ENCODE data around the gene KCNG3. TPM values are rescaled to one million over a fixed set of nuclear protein-coding genes. Genes with fewer than 3 reads are reported as not detected.

The KCNG3 gene
- total RNA-seq, 1 experiment from 2014 or later: 1.3 TPM

- Histone ChIP-seq H3K4me3 (no peak overlapping the region), H3K79me2 (ENCODE audit: low read depth) (no peaks in the 10 kb centered on the region), H3K4me2 (no peak overlapping the region), H3K4me1 (replicated peaks; ENCODE audit: insufficient read depth) (no peaks in the 10 kb centered on the region; the same call in 1 of the 2 replicates), H4K20me1 (ENCODE audit: insufficient read depth) (no peaks in the 10 kb centered on the region), H3K9me2 (ENCODE audit: insufficient read depth) (no peaks in the 10 kb centered on the region), H3K27ac (no peak overlapping the region), H3K27me3 (ENCODE audit: insufficient read depth, low read depth) (no peaks in the 10 kb centered on the region), H3K36me3 (ENCODE audit: low read depth) (no peaks in the 10 kb centered on the region), H3K9me3 (ENCODE audit: insufficient read depth, low read depth) (no peaks in the 10 kb centered on the region), H2AFZ (no peak overlapping the region), H3F3A (ENCODE audit: insufficient read depth, low read depth) (no peaks in the 10 kb centered on the region)
- BruUV-seq (replicated peaks): no TSS peak
- ChIA-PET CTCF (interaction anchor here (0.7 kb wide), 1 partner anchor 136 kb away, joined by 6 read pairs; no protein-coding TSS in a partner anchor), POLR2A (ENCODE audit: unreplicated experiment) (no interaction called here)
- intact Hi-C loops (cut with micrococcal nuclease; ENCODE audit: unreplicated experiment): no loop called here
- no peak for DNase-seq
- no peak for TF ChIP-seq EZH2 (IDR thresholded peaks at IDR 0.05; ENCODE audit: low read depth)
- TF ChIP-seq CTCF (conservative IDR thresholded peaks at IDR 0.05): no peak
These were observed 38.6 kb upstream of the KCNG3 start for GRCh38 chr2:42532397-42532796.

- DNase-seq: no peak
- CTCF ChIA-PET: no interaction called here
- POLR2A ChIA-PET (ENCODE audit: unreplicated experiment): no interaction called here
- no peaks in the 10 kb centered on the region for H3K36me3 ChIP-seq (ENCODE audit: low read depth)
- no peak overlapping the region for H3K4me3 ChIP-seq
- H2AFZ ChIP-seq: no peak overlapping the region
- H3K9me3 ChIP-seq (ENCODE audit: insufficient read depth, low read depth): no peaks in the 10 kb centered on the region
- no peaks in the 10 kb centered on the region for H3K4me1 ChIP-seq (replicated peaks; ENCODE audit: insufficient read depth)
- no peak overlapping the region for H3K27ac ChIP-seq
- H4K20me1 ChIP-seq (ENCODE audit: insufficient read depth): no peaks in the 10 kb centered on the region
- intact Hi-C loops (cut with micrococcal nuclease; ENCODE audit: unreplicated experiment): no loop called here
- no peaks in the 10 kb centered on the region for H3K27me3 ChIP-seq (ENCODE audit: insufficient read depth, low read depth)
- no peak overlapping the region for H3K4me2 ChIP-seq
- no peaks in the 10 kb centered on the region for H3K79me2 ChIP-seq (ENCODE audit: low read depth)
- H3K9me2 ChIP-seq (ENCODE audit: insufficient read depth): no peaks in the 10 kb centered on the region
- H3F3A ChIP-seq (ENCODE audit: insufficient read depth, low read depth): no peaks in the 10 kb centered on the region
- TF ChIP-seq EZH2 (IDR thresholded peaks at IDR 0.05; ENCODE audit: low read depth) (no peak), CTCF (conservative IDR thresholded peaks at IDR 0.05) (no peak)
- no TSS peak for BruUV-seq (replicated peaks)
These were observed 29.6 kb upstream of the KCNG3 start for GRCh38 chr2:42523341-42523740.

- POLR2A ChIA-PET (ENCODE audit: unreplicated experiment): no interaction called here
- BruUV-seq (replicated peaks): no TSS peak
These were observed 28.3 kb upstream of the KCNG3 start for GRCh38 chr2:42522035-42522434.

More at GRCh38 chr2:42522035-42522434, 28.3 kb upstream of the KCNG3 start:
- H3K27ac ChIP-seq: no peak overlapping the region
- TF ChIP-seq CTCF (conservative IDR thresholded peaks at IDR 0.05) (no peak), EZH2 (IDR thresholded peaks at IDR 0.05; ENCODE audit: low read depth) (no peak)
- no peaks in the 10 kb centered on the region for H3K36me3 ChIP-seq (ENCODE audit: low read depth)
- no peaks in the 10 kb centered on the region for H3K9me2 ChIP-seq (ENCODE audit: insufficient read depth)
- no peaks in the 10 kb centered on the region for H3K9me3 ChIP-seq (ENCODE audit: insufficient read depth, low read depth)
- no peaks in the 10 kb centered on the region for H3K27me3 ChIP-seq (ENCODE audit: insufficient read depth, low read depth)
- H3K4me1 ChIP-seq (replicated peaks; ENCODE audit: insufficient read depth): no peaks in the 10 kb centered on the region
- intact Hi-C loops (cut with micrococcal nuclease; ENCODE audit: unreplicated experiment): no loop called here
- H4K20me1 ChIP-seq (ENCODE audit: insufficient read depth): no peaks in the 10 kb centered on the region
- CTCF ChIA-PET: no interaction called here
- H2AFZ ChIP-seq: no peak overlapping the region
- H3K4me3 ChIP-seq: no peak overlapping the region
- no peak for DNase-seq
- no peaks in the 10 kb centered on the region for H3F3A ChIP-seq (ENCODE audit: insufficient read depth, low read depth)
- no peaks in the 10 kb centered on the region for H3K79me2 ChIP-seq (ENCODE audit: low read depth)
- no peak overlapping the region for H3K4me2 ChIP-seq

Measured in PC-9 (cell line).